22Rv1 (cell line): ENCODE results near the gene DGKG.

Experiments
- H3K27ac ChIP-seq: fragments of 450-650 bp; 2 replicates; pipeline ENCODE4 v1.5.1; 2017
- CTCF ChIP-seq: fragments of 450-650 bp; IDR thresholded peaks from 2 replicates; pipeline ENCODE4 v1.5.1; 2017; ENCODE audit warnings: mild to moderate bottlenecking
- ZFX ChIP-seq: fragments of 450-650 bp; IDR thresholded peaks from 2 replicates; pipeline ENCODE4 v1.6.1; 2017; ENCODE audit warnings: antibody characterized with exemption, borderline replicate concordance

DGKG gene

GRCh38 chr3:186149319-186149960 is 212.6 kb downstream of the DGKG start:
- no peak for TF ChIP-seq ZFX
- no peak for TF ChIP-seq CTCF
- H3K27ac ChIP-seq = no peak overlapping the region

GRCh38 chr3:186144257-186144656 is 217.8 kb downstream of the DGKG start:
- TF ChIP-seq CTCF (no peak), ZFX (no peak)
- H3K27ac ChIP-seq = no peak overlapping the region

- TF ChIP-seq CTCF = no peak
- TF ChIP-seq ZFX = no peak
- no peak overlapping the region for H3K27ac ChIP-seq
These were observed 218.8 kb downstream of the DGKG start for GRCh38 chr3:186143250-186143649.

GRCh38 chr3:186142393-186142932 is 219.6 kb downstream of the DGKG start:
- TF ChIP-seq CTCF (no peak), ZFX (no peak)
- H3K27ac ChIP-seq = no peak overlapping the region

- TF ChIP-seq ZFX (no peak), CTCF (no peak)
- H3K27ac ChIP-seq = no peak overlapping the region
These were observed 220.2 kb downstream of the DGKG start for GRCh38 chr3:186141790-186142189.

GRCh38 chr3:186138272-186138981 is 223.6 kb downstream of the DGKG start:
- H3K27ac ChIP-seq = no peak overlapping the region
- TF ChIP-seq ZFX (no peak), CTCF (no peak)
